PC-3 (cell line): ENCODE results near the gene CACNG8. TPM values are rescaled to one million over a fixed set of nuclear protein-coding genes. Genes with fewer than 3 reads are reported as not detected.
A peak's percentile ranks its signal among the peaks of the same experiment; 100 is the strongest.
"Not testable (repeated sequence)": the region's sequence is repeated elsewhere in the genome, so short reads cannot be mapped to it uniquely, and the experiment has no call there.

Experiments used
- ATAC-seq: fragments of 200-7000 bp; cut with Tn5 transposase; 2 replicates; pipeline ENCODE4 v1.9.1; 2020; ENCODE audit warnings: mild to moderate bottlenecking, moderate library complexity
- BruUV-seq: library from RNA; stranded (reverse); fragments of 400-500 nt; replicated peaks from 2 replicates; lab custom pipeline; 2021; lab: Mats Ljungman, UMichigan
- CTCF ChIA-PET: fragments of 300-600 bp; sonication (Branson Sonifier 250); formaldehyde crosslinking; loops from one replicate; lab custom pipeline; 2022; ENCODE audit warnings: antibody characterized with exemption; lab: Charles Lee
- POLR2A ChIA-PET: fragments of 300-600 bp; sonication (Branson Sonifier 250); formaldehyde crosslinking; loops from one replicate; lab custom pipeline; 2022; ENCODE audit warnings: antibody characterized with exemption; ENCODE audit not compliant: unreplicated experiment; lab: Charles Lee
- DNase-seq: peaks from one replicate; pipeline ENCODE4 v3.0.0-alpha.2; 2015
- H2AFZ ChIP-seq: fragments of 300-600 bp; sonication (generic); 2 replicates; pipeline ENCODE4 v1.6.0; 2016; ENCODE audit warnings: antibody characterized with exemption, low read length
- H3F3A ChIP-seq: fragments of 300-600 bp; sonication (generic); one replicate; pipeline ENCODE4 v1.6.0; 2017; ENCODE audit warnings: antibody characterized with exemption, low read length, control low read depth, mild to moderate bottlenecking; ENCODE audit not compliant: unreplicated experiment
- H3K27ac ChIP-seq: fragments of 300-600 bp; sonication (generic); 2 replicates; pipeline ENCODE4 v1.5.1; 2016; ENCODE audit warnings: mild to moderate bottlenecking, low read length
- H3K27me3 ChIP-seq: fragments of 300-600 bp; sonication (generic); 2 replicates; pipeline ENCODE4 v1.6.1; 2016; ENCODE audit warnings: low read length, mixed read lengths
- H3K36me3 ChIP-seq: fragments of 300-600 bp; sonication (generic); 2 replicates; pipeline ENCODE4 v1.6.1; 2016; ENCODE audit warnings: low read depth, mixed run types, low read length, mixed read lengths
- H3K4me1 ChIP-seq: fragments of 300-600 bp; sonication (generic); 2 replicates; pipeline ENCODE4 v1.5.1; 2016; ENCODE audit warnings: low read length; ENCODE audit not compliant: insufficient read depth
- H3K4me2 ChIP-seq: fragments of 300-600 bp; sonication (generic); 2 replicates; pipeline ENCODE4 v1.6.0; 2016; ENCODE audit warnings: low read length
- H3K4me3 ChIP-seq: fragments of 300-600 bp; sonication (generic); 2 replicates; pipeline ENCODE4 v1.5.1; 2016; ENCODE audit warnings: mild to moderate bottlenecking, low read length, mixed read lengths
- H3K79me2 ChIP-seq: fragments of 300-600 bp; sonication (generic); 2 replicates; pipeline ENCODE4 v1.6.1; 2017; ENCODE audit warnings: low read length, mixed read lengths
- H3K9ac ChIP-seq: fragments of 300-600 bp; sonication (generic); 2 replicates; pipeline ENCODE4 v1.6.0; 2016; ENCODE audit warnings: mild to moderate bottlenecking, low read length
- H3K9me2 ChIP-seq: fragments of 300-600 bp; sonication (generic); replicated peaks from 2 replicates; pipeline ENCODE4 v1.6.1; 2016; ENCODE audit warnings: mixed run types, low read length, mixed read lengths
- H3K9me3 ChIP-seq: fragments of 300-600 bp; sonication (generic); 2 replicates; pipeline ENCODE4 v1.6.1; 2016; ENCODE audit warnings: low read length, mixed read lengths
- H4K20me1 ChIP-seq: fragments of 300-600 bp; sonication (generic); 2 replicates; pipeline ENCODE4 v1.6.1; 2016; ENCODE audit warnings: low read length, mixed read lengths
- CTCF ChIP-seq: fragments of 300-600 bp; sonication (generic); conservative IDR thresholded peaks from 2 replicates; pipeline ENCODE4 v1.5.1; 2017; ENCODE audit warnings: antibody characterized with exemption, low read depth, mild to moderate bottlenecking, low read length
- EZH2 ChIP-seq: fragments of 300-600 bp; sonication (generic); IDR thresholded peaks from one replicate; pipeline ENCODE4 v1.6.1; 2017; ENCODE audit warnings: antibody characterized with exemption, mild to moderate bottlenecking, low read length; ENCODE audit not compliant: unreplicated experiment
- EZH2phosphoT487 ChIP-seq: fragments of 300-600 bp; sonication (generic); IDR thresholded peaks from 2 replicates; pipeline ENCODE4 v1.6.1; 2018; ENCODE audit warnings: mild to moderate bottlenecking, antibody characterized with exemption, low read length, borderline replicate concordance
- intact Hi-C: fragments of 100-400 bp; cut with micrococcal nuclease; formaldehyde crosslinking; loops from 2 replicates; pipeline ENCODE4 v1.9.0; 2023
- total RNA-seq: library from RNA; depleted of rRNA; stranded (reverse); fragments of >200 nt; gene quantifications from 2 replicates; pipeline ENCODE4 v1.2.3, GENCODE V29; 2014; rRNA removed

The CACNG8 gene
- total RNA-seq, 1 experiment from 2014 or later = 0.15 TPM

GRCh38 chr19:54035215-54036178 is 72.8 kb downstream of the CACNG8 start:
- no peak for TF ChIP-seq EZH2phosphoT487
- TF ChIP-seq CTCF = no peak
- no peak for TF ChIP-seq EZH2
- ChIA-PET CTCF (interaction anchor here (1.0 to 1.5 kb wide), 2 partner anchors 227 to 243 kb away, joined by 3 to 10 read pairs; no protein-coding TSS in a partner anchor), POLR2A (interaction anchor here (0.8 kb wide), 1 partner anchor 55 kb away, joined by 5 read pairs; no protein-coding TSS in a partner anchor)
- DNase-seq (peak; percentile 91), ATAC-seq (peak; percentile 89)
- Histone ChIP-seq H3K27me3 (no peaks in the 10 kb centered on the region), H3K4me3 (no peak overlapping the region), H3K27ac (peak overlapping the region; percentile 79), H3F3A (peaks cover 3% of the 10 kb centered on the region), H2AFZ (peak overlapping the region; percentile 88), H3K4me2 (peak overlapping the region; percentile 74), H4K20me1 (no peaks in the 10 kb centered on the region), H3K9me3 (no peaks in the 10 kb centered on the region), H3K9me2 (no peaks in the 10 kb centered on the region), H3K9ac (peak overlapping the region; percentile 48), H3K79me2 (no peaks in the 10 kb centered on the region), H3K36me3 (no peaks in the 10 kb centered on the region), H3K4me1 (peaks cover 25% of the 10 kb centered on the region)
- intact Hi-C loops = no loop called here
- BruUV-seq = no TSS peak

GRCh38 chr19:54036542-54036941 is 73.8 kb downstream of the CACNG8 start:
- H3K9me2 ChIP-seq, DNase-seq, H3K9me3 ChIP-seq, H3K4me2 ChIP-seq, H4K20me1 ChIP-seq, H3K27me3 ChIP-seq, H3K4me3 ChIP-seq, intact Hi-C loops, H2AFZ ChIP-seq, ATAC-seq, CTCF ChIA-PET, H3K36me3 ChIP-seq, H3K79me2 ChIP-seq, BruUV-seq, H3F3A ChIP-seq, H3K9ac ChIP-seq: not testable (repeated sequence)
- peaks cover 17% of the 10 kb centered on the region for H3K4me1 ChIP-seq
- H3K27ac ChIP-seq = peak overlapping the region; percentile 79
- POLR2A ChIA-PET = interaction anchor here (0.8 kb wide), 1 partner anchor 56 kb away, joined by 5 read pairs; no protein-coding TSS in a partner anchor

Other genes with a start within 250 kb of the CACNG8 start
- gene NLRP12, start 138.6 kb upstream of the CACNG8 start, total RNA-seq = 0.12 TPM in 1 of 2 replicates, not detected in the other
- gene MYADM, start 95.1 kb upstream of the CACNG8 start, total RNA-seq = 58.9 and 63.5 TPM in 2 replicates
- gene PRKCG, start 80.7 kb upstream of the CACNG8 start, total RNA-seq = 1.5 TPM in 1 of 2 replicates, not detected in the other
- gene CACNG7, start 53.7 kb upstream of the CACNG8 start, total RNA-seq = not detected in 2 replicates
- 1.8 TPM in 1 of 2 replicates, not detected in the other for gene CACNG6, start 28.7 kb downstream of the CACNG8 start, total RNA-seq
- not detected in 2 replicates for gene VSTM1, start 101.0 kb downstream of the CACNG8 start, total RNA-seq
- not detected in 2 replicates for gene TARM1, start 118.4 kb downstream of the CACNG8 start, total RNA-seq
- 0.46 TPM in 1 of 2 replicates, not detected in the other for gene OSCAR, start 137.9 kb downstream of the CACNG8 start, total RNA-seq
- 91.6 and 138 TPM in 2 replicates for gene NDUFA3, start 139.9 kb downstream of the CACNG8 start, total RNA-seq
- gene TFPT, start 152.7 kb downstream of the CACNG8 start, total RNA-seq = 55.4 and 74.2 TPM in 2 replicates
- 170 and 196 TPM in 2 replicates for gene PRPF31, start 152.8 kb downstream of the CACNG8 start, total RNA-seq
- gene CNOT3, start 174.8 kb downstream of the CACNG8 start, total RNA-seq = 41.1 and 60.2 TPM in 2 replicates
- 13.6 and 18.8 TPM in 2 replicates for gene LENG1, start 196.8 kb downstream of the CACNG8 start, total RNA-seq
- gene TMC4, start 210.2 kb downstream of the CACNG8 start, total RNA-seq = 11.2 and 13.4 TPM in 2 replicates
- 231 and 261 TPM in 2 replicates for gene MBOAT7, start 226.6 kb downstream of the CACNG8 start, total RNA-seq
- gene TSEN34, start 228.4 kb downstream of the CACNG8 start, total RNA-seq = 122 and 173 TPM in 2 replicates
- gene RPS9, start 237.9 kb downstream of the CACNG8 start, total RNA-seq = 3,477 and 3,621 TPM in 2 replicates